Neural progenitor cell (in vitro differentiated cells): ENCODE results near the gene BRCA1.

Source experiments
- EZH2 ChIP-seq: fragments of 200-600 bp; sonication (generic); IDR thresholded peaks from 2 replicates; pipeline ENCODE4 v1.6.1; 2017; ENCODE audit warnings: antibody characterized with exemption, mild to moderate bottlenecking, moderate library complexity
- TF ChIP-seq, protein P1 (sequence below): fragments of 200-600 bp; sonication (generic); IDR thresholded peaks from 2 replicates; pipeline ENCODE4 v1.5.1; 2017; ENCODE audit warnings: antibody characterized with exemption, mild to moderate bottlenecking

DNA sequence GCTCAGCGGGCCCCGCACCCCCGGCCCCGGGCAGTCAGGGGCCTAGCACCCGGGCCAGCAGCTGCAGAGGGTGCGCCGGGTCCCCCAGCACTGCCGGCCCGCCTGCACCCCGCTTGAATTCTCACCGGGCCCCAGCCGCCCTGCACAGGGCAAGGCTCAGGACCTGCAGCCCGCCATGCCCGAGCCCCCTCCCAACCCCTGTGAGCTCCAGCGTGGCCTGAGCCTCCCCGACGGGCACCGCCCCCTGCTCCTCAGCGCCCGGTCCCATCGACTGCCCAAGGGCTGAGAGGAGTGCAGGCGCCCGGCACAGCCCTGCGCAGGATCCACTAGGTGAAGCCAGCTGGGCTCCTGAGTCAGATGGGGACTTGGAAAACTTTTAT lies 1.7 kb upstream of the BRCA1 start:
- TF ChIP-seq, protein P1, sequence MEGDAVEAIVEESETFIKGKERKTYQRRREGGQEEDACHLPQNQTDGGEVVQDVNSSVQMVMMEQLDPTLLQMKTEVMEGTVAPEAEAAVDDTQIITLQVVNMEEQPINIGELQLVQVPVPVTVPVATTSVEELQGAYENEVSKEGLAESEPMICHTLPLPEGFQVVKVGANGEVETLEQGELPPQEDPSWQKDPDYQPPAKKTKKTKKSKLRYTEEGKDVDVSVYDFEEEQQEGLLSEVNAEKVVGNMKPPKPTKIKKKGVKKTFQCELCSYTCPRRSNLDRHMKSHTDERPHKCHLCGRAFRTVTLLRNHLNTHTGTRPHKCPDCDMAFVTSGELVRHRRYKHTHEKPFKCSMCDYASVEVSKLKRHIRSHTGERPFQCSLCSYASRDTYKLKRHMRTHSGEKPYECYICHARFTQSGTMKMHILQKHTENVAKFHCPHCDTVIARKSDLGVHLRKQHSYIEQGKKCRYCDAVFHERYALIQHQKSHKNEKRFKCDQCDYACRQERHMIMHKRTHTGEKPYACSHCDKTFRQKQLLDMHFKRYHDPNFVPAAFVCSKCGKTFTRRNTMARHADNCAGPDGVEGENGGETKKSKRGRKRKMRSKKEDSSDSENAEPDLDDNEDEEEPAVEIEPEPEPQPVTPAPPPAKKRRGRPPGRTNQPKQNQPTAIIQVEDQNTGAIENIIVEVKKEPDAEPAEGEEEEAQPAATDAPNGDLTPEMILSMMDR: no peak
- no peak for TF ChIP-seq EZH2
